Measurements from ENCODE around the gene PCBP3. TPM values are rescaled to one million over a fixed set of nuclear protein-coding genes. Genes with fewer than 3 reads are reported as not detected.
"Not testable (repeated sequence)": the region's sequence is repeated elsewhere in the genome, so short reads cannot be mapped to it uniquely, and the experiment has no call there.

Gene PCBP3
- total and polyA plus RNA-seq, 2 donors (not counting 3 experiments of a cell fraction or from before 2014, with no cell fraction given): 0.06 to 1.1 TPM

- H3K9me3 ChIP-seq (replicated peaks; ENCODE audit: control insufficient read depth, insufficient read depth, low read length): no peaks in the 10 kb centered on the region
- FAIRE-seq (no peak), DNase-seq (ENCODE audit: low read depth, low spot score) (no peak)
- BruUV-seq (replicated peaks): no TSS peak
- H4K20me1 ChIP-seq (replicated peaks; ENCODE audit: control insufficient read depth, extremely low read depth, insufficient read depth, low read length): no peaks in the 10 kb centered on the region
- H3K27ac ChIP-seq (ENCODE audit: insufficient read depth, low read depth, low read length): no peak overlapping the region
- H3K4me3 ChIP-seq (replicated peaks in 1 of 3; ENCODE audit: insufficient read depth in 1 of 3, low read depth in 1 of 3, low read length in 3 of 3): no peak overlapping the region
- POLR2A ChIA-PET: no interaction called here
- no peak overlapping the region for H3K9ac ChIP-seq (replicated peaks; ENCODE audit: extremely low read depth, insufficient read depth, low read length)
- H3K4me2 ChIP-seq (ENCODE audit: insufficient read depth, low read length): no peak overlapping the region
- no peak for TF ChIP-seq POLR2A (IDR thresholded peaks at IDR 0.05; ENCODE audit: low read depth, low read length)
- TF ChIP-seq MAX (IDR thresholded peaks at IDR 0.05; ENCODE audit: insufficient read depth, insufficient read length): no peak
- no peak for TF ChIP-seq GATA2 (IDR thresholded peaks at IDR 0.05; ENCODE audit: insufficient read depth, insufficient read length, low read depth, low read length)
- TF ChIP-seq FOS (IDR thresholded peaks at IDR 0.05; ENCODE audit: borderline replicate concordance, insufficient read depth, low read length): no peak
- no peak for TF ChIP-seq EZH2 (IDR thresholded peaks at IDR 0.05; ENCODE audit: borderline replicate concordance, low read depth, low read length, severe bottlenecking)
- no peak for TF ChIP-seq MYC (IDR thresholded peaks at IDR 0.05; ENCODE audit: low read depth, low read length)
- no peak for TF ChIP-seq JUN (IDR thresholded peaks at IDR 0.05; ENCODE audit: borderline replicate concordance, insufficient read depth, insufficient read length, low read depth)
- TF ChIP-seq POLR2AphosphoS5 (IDR thresholded peaks at IDR 0.05; ENCODE audit: insufficient read depth, low read depth, low read length): no peak
- no peak for TF ChIP-seq CTCF (IDR thresholded peaks at IDR 0.05; ENCODE audit: extremely low read depth in 1 of 2, insufficient read depth in 1 of 2, low read depth in 1 of 2, low read length in 2 of 2)
- H3K4me1 ChIP-seq (ENCODE audit: control insufficient read depth, extremely low read depth, insufficient read depth, low read length): no peaks in the 10 kb centered on the region
- H3K36me3 ChIP-seq (ENCODE audit: control insufficient read depth in 2 of 2, extremely low read depth in 1 of 2, insufficient read depth in 2 of 2, low read length in 2 of 2): no peaks in the 10 kb centered on the region
- CTCF ChIA-PET: no interaction called here
- dilution Hi-C loops (cut with MboI; ENCODE audit: extremely low pct_ligation_motif_present, low sequenced_read_pairs) (no loop called here), intact Hi-C loops (cut with micrococcal nuclease) (no loop called here)
- no peaks in the 10 kb centered on the region for H3K79me2 ChIP-seq (ENCODE audit: control insufficient read depth, insufficient read depth, low read length)
- peaks cover 2 to 8% of the 10 kb centered on the region in 2 experiments for H3K27me3 ChIP-seq (ENCODE audit: control insufficient read depth in 2 of 2, insufficient read depth in 2 of 2, low read length in 2 of 2)
- no peak overlapping the region for H2AFZ ChIP-seq (ENCODE audit: low read depth, low read length)
- no peaks in the 10 kb centered on the region for H3K9me1 ChIP-seq (replicated peaks; ENCODE audit: control insufficient read depth, extremely low read depth, insufficient read depth, low read length)
Measured at GRCh38 chr21:45655124-45655523, 11.6 kb downstream of the PCBP3 start.

GRCh38 chr21:45656114-45656513, 12.6 kb downstream of the PCBP3 start:
- intact Hi-C loops (cut with micrococcal nuclease); H3K4me3 ChIP-seq (replicated peaks in 1 of 3; ENCODE audit: insufficient read depth in 1 of 3, low read depth in 1 of 3, low read length in 3 of 3); H3K9me3 ChIP-seq (replicated peaks; ENCODE audit: control insufficient read depth, insufficient read depth, low read length); BruUV-seq (replicated peaks); dilution Hi-C loops (cut with MboI; ENCODE audit: extremely low pct_ligation_motif_present, low sequenced_read_pairs); DNase-seq (ENCODE audit: low read depth, low spot score); POLR2A ChIA-PET; H4K20me1 ChIP-seq (replicated peaks; ENCODE audit: control insufficient read depth, extremely low read depth, insufficient read depth, low read length); H3K27me3 ChIP-seq (ENCODE audit: control insufficient read depth in 2 of 2, insufficient read depth in 2 of 2, low read length in 2 of 2); H3K36me3 ChIP-seq (ENCODE audit: control insufficient read depth in 2 of 2, extremely low read depth in 1 of 2, insufficient read depth in 2 of 2, low read length in 2 of 2); H3K4me1 ChIP-seq (ENCODE audit: control insufficient read depth, extremely low read depth, insufficient read depth, low read length); H3K4me2 ChIP-seq (ENCODE audit: insufficient read depth, low read length); H2AFZ ChIP-seq (ENCODE audit: low read depth, low read length); FAIRE-seq; H3K79me2 ChIP-seq (ENCODE audit: control insufficient read depth, insufficient read depth, low read length); H3K9ac ChIP-seq (replicated peaks; ENCODE audit: extremely low read depth, insufficient read depth, low read length); CTCF ChIA-PET; H3K27ac ChIP-seq (ENCODE audit: insufficient read depth, low read depth, low read length); H3K9me1 ChIP-seq (replicated peaks; ENCODE audit: control insufficient read depth, extremely low read depth, insufficient read depth, low read length): not testable (repeated sequence)

GRCh38 chr21:45661913-45662622, 18.5 kb downstream of the PCBP3 start:
- H3K27ac ChIP-seq (ENCODE audit: insufficient read depth, low read depth, low read length); FAIRE-seq; H3K79me2 ChIP-seq (ENCODE audit: control insufficient read depth, insufficient read depth, low read length); DNase-seq (ENCODE audit: low read depth, low spot score); H3K4me2 ChIP-seq (ENCODE audit: insufficient read depth, low read length); H3K9me3 ChIP-seq (replicated peaks; ENCODE audit: control insufficient read depth, insufficient read depth, low read length); H3K4me1 ChIP-seq (ENCODE audit: control insufficient read depth, extremely low read depth, insufficient read depth, low read length); H3K27me3 ChIP-seq (ENCODE audit: control insufficient read depth in 2 of 2, insufficient read depth in 2 of 2, low read length in 2 of 2); H4K20me1 ChIP-seq (replicated peaks; ENCODE audit: control insufficient read depth, extremely low read depth, insufficient read depth, low read length); H3K36me3 ChIP-seq (ENCODE audit: control insufficient read depth in 2 of 2, extremely low read depth in 1 of 2, insufficient read depth in 2 of 2, low read length in 2 of 2); POLR2A ChIA-PET; H3K9me1 ChIP-seq (replicated peaks; ENCODE audit: control insufficient read depth, extremely low read depth, insufficient read depth, low read length); intact Hi-C loops (cut with micrococcal nuclease); BruUV-seq (replicated peaks); dilution Hi-C loops (cut with MboI; ENCODE audit: extremely low pct_ligation_motif_present, low sequenced_read_pairs); H3K4me3 ChIP-seq (replicated peaks in 1 of 3; ENCODE audit: insufficient read depth in 1 of 3, low read depth in 1 of 3, low read length in 3 of 3); H3K9ac ChIP-seq (replicated peaks; ENCODE audit: extremely low read depth, insufficient read depth, low read length); H2AFZ ChIP-seq (ENCODE audit: low read depth, low read length); CTCF ChIA-PET: not testable (repeated sequence)

Measured in endothelial cell of umbilical vein (primary cell).